Duodenal mucosa (tissue), 2 donors: ENCODE data around the gene PROSER1.

Experiments used
- H3K27ac ChIP-seq: one replicate; pipeline ENCODE4 v1.7.0; 2013; ENCODE audit warnings: low read depth, low read length
- H3K27me3 ChIP-seq, 2 donors: one replicate each; pipeline ENCODE4 v1.7.0; 2013; ENCODE audit warnings: low read length in 2 of 2, control low read depth in 1 of 2; ENCODE audit not compliant: insufficient read depth in 2 of 2, control insufficient read depth in 1 of 2
- H3K36me3 ChIP-seq, 2 donors: one replicate each; pipeline ENCODE4 v1.7.0; 2013; ENCODE audit warnings: low read length in 2 of 2, control low read depth in 1 of 2; ENCODE audit not compliant: insufficient read depth in 2 of 2, control insufficient read depth in 1 of 2
- H3K4me1 ChIP-seq, 2 donors: one replicate each; pipeline ENCODE4 v1.7.0; 2013; ENCODE audit warnings: low read length in 2 of 2, control low read depth in 1 of 2; ENCODE audit not compliant: insufficient read depth in 2 of 2, control insufficient read depth in 1 of 2
- H3K4me3 ChIP-seq, 2 donors: one replicate each; pipeline ENCODE4 v1.7.0; 2013; ENCODE audit warnings: low read length in 2 of 2, low read depth in 1 of 2
- H3K9ac ChIP-seq, 2 donors: one replicate each; pipeline ENCODE4 v1.7.0; 2013; ENCODE audit warnings: low read length in 2 of 2, low read depth in 1 of 2
- H3K9me3 ChIP-seq, 2 donors: one replicate each; pipeline ENCODE4 v1.7.0; 2013; ENCODE audit warnings: low read length in 2 of 2, control low read depth in 1 of 2; ENCODE audit not compliant: control insufficient read depth in 1 of 2

Gene PROSER1

GRCh38 chr13:38967446-38967845 is 70.4 kb downstream of the PROSER1 start:
- H3K36me3 ChIP-seq = no peaks in the 10 kb centered on the region
- H3K9ac ChIP-seq = no peak overlapping the region
- no peak overlapping the region for H3K27ac ChIP-seq
- no peaks in the 10 kb centered on the region for H3K4me1 ChIP-seq
- H3K9me3 ChIP-seq = no peaks in the 10 kb centered on the region
- no peaks in the 10 kb centered on the region for H3K27me3 ChIP-seq
- no peak overlapping the region for H3K4me3 ChIP-seq

- Histone ChIP-seq H3K4me1 (no peaks in the 10 kb centered on the region), H3K36me3 (no peaks in the 10 kb centered on the region), H3K9ac (no peak overlapping the region), H3K27ac (no peak overlapping the region), H3K27me3 (no peaks in the 10 kb centered on the region), H3K9me3 (no peaks in the 10 kb centered on the region), H3K4me3 (no peak overlapping the region)
Observed at GRCh38 chr13:38965281-38965680, 72.6 kb downstream of the PROSER1 start.

GRCh38 chr13:38960175-38960574 is 77.7 kb downstream of the PROSER1 start:
- Histone ChIP-seq H3K9ac (no peak overlapping the region), H3K36me3 (no peaks in the 10 kb centered on the region), H3K9me3 (no peaks in the 10 kb centered on the region), H3K27ac (no peak overlapping the region), H3K4me1 (no peaks in the 10 kb centered on the region), H3K4me3 (no peak overlapping the region), H3K27me3 (no peaks in the 10 kb centered on the region)
